ENCODE results near the gene AQP7. TPM values are rescaled to one million over a fixed set of nuclear protein-coding genes. Genes with fewer than 3 reads are reported as not detected.

AQP7 gene
- total RNA-seq, 2 experiments from 2014 or later: 2.2 TPM; not detected in 1

DNA sequence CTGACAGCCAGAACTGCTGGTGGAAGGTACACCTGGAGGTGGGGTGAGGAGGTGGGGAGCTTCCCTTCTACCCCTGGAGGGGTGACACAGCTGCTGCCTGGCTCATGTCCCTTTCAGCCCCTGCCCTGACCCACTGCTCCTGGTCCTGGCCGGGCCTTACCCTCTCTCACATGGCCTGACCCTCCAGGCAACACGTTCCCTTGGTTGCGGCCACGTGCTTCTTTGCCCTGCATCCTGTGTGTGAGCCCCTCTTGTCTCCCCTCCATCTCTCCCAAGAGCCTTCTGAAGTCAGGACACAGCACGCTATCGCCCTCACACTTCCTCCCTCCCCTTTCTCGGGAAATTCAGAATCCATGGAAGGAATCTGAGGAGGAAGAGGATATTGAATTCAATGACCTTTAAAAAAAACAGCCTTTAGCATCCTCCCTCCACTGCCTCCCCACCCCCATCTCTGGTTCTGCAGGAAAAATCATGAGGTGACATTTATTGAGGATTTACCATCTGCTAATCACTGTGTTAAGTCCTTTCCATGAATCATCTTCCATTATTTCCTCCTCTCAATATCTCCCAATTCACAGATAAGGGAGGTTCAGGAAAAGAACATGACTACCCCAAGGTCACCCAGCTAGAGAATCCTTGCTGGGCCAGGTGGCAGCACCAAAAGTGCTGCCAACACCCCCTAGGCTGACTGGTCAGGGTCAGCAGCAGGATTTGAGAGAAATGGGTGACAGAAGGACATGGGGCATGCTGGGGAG is 36.7 kb upstream of the AQP7 start:
- CTCF ChIA-PET (ENCODE audit: unreplicated experiment): interaction anchor here (1.4 to 1.9 kb wide), 2 partner anchors 8 to 14 kb away, joined by 6 to 13 read pairs; partner anchors contain the start of gene AQP3
- POLR2A ChIA-PET: interaction anchor here (0.6 to 1.8 kb wide), 4 partner anchors 8 to 435 kb away, joined by 3 to 9 read pairs (median 4); partner anchors contain the start of gene AQP3
- Histone ChIP-seq H3K9me2 (ENCODE audit: insufficient read depth, low read length) (no peaks in the 10 kb centered on the region), H3K4me1 (ENCODE audit: insufficient read depth, low read length, poor library complexity, severe bottlenecking) (peaks cover 4% of the 10 kb centered on the region), H3K4me3 (ENCODE audit: low read depth, low read length, poor library complexity, severe bottlenecking) (no peak overlapping the region), H4K20me1 (ENCODE audit: insufficient read depth, low read length) (no peaks in the 10 kb centered on the region), H3K4me2 (ENCODE audit: low read length) (no peak overlapping the region), H3K36me3 (ENCODE audit: insufficient read depth, low read length) (no peaks in the 10 kb centered on the region), H3K9me3 (ENCODE audit: low read length) (no peaks in the 10 kb centered on the region), H3K27ac (ENCODE audit: low read depth, low read length, poor library complexity, severe bottlenecking) (no peak overlapping the region), H3K79me2 (ENCODE audit: insufficient read depth, low read depth, low read length) (no peaks in the 10 kb centered on the region), H2AFZ (ENCODE audit: low read length) (no peak overlapping the region)
- intact Hi-C loops (cut with micrococcal nuclease; ENCODE audit: unreplicated experiment): no loop called here
- TF ChIP-seq, protein P1, sequence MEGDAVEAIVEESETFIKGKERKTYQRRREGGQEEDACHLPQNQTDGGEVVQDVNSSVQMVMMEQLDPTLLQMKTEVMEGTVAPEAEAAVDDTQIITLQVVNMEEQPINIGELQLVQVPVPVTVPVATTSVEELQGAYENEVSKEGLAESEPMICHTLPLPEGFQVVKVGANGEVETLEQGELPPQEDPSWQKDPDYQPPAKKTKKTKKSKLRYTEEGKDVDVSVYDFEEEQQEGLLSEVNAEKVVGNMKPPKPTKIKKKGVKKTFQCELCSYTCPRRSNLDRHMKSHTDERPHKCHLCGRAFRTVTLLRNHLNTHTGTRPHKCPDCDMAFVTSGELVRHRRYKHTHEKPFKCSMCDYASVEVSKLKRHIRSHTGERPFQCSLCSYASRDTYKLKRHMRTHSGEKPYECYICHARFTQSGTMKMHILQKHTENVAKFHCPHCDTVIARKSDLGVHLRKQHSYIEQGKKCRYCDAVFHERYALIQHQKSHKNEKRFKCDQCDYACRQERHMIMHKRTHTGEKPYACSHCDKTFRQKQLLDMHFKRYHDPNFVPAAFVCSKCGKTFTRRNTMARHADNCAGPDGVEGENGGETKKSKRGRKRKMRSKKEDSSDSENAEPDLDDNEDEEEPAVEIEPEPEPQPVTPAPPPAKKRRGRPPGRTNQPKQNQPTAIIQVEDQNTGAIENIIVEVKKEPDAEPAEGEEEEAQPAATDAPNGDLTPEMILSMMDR (conservative IDR thresholded peaks at IDR 0.05; ENCODE audit: low read length): no peak
- no peak for TF ChIP-seq EZH2phosphoT487 (IDR thresholded peaks at IDR 0.05; ENCODE audit: borderline replicate concordance, low read depth, low read length)
- BruUV-seq (replicated peaks): no TSS peak
- no peak for DNase-seq (ENCODE audit: low spot score)

DNA sequence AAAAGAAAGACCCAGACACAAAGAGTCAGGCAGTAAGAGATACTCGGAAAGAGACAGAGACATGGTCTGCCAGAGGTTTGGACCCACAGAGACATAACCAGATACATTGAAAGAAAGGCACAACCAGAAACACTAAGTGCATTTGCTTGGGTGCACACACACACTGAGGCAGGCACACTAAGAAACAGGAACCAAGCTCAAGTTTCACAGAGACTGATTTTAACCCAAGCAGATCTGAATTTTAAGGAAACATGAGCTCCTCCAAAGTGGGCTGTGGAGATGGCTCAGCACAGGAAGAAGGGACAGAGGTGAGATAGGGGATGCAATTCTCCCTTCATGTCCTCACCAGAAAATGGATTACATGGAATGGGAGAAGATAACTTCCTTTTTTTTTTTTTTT is 35.5 kb upstream of the AQP7 start:
- no peak overlapping the region for H3K4me2 ChIP-seq (ENCODE audit: low read length)
- peaks cover 4% of the 10 kb centered on the region for H3K4me1 ChIP-seq (ENCODE audit: insufficient read depth, low read length, poor library complexity, severe bottlenecking)
- POLR2A ChIA-PET: interaction anchor here (0.6 to 1.8 kb wide), 7 partner anchors 9 to 158 kb away, joined by 3 to 9 read pairs (median 4); partner anchors contain the start of gene AQP3
- CTCF ChIA-PET (ENCODE audit: unreplicated experiment): interaction anchor here (1.1 to 1.9 kb wide), 4 partner anchors 10 to 29 kb away, joined by 3 to 13 read pairs (median 4); partner anchors contain the start of gene AQP3
- TF ChIP-seq, protein P1 (conservative IDR thresholded peaks at IDR 0.05; ENCODE audit: low read length): no peak
- no peak for TF ChIP-seq EZH2phosphoT487 (IDR thresholded peaks at IDR 0.05; ENCODE audit: borderline replicate concordance, low read depth, low read length)
- DNase-seq (ENCODE audit: low spot score): peak; percentile 37
- no peaks in the 10 kb centered on the region for H4K20me1 ChIP-seq (ENCODE audit: insufficient read depth, low read length)
- H3K36me3 ChIP-seq (ENCODE audit: insufficient read depth, low read length): no peaks in the 10 kb centered on the region
- no peak overlapping the region for H2AFZ ChIP-seq (ENCODE audit: low read length)
- intact Hi-C loops (cut with micrococcal nuclease; ENCODE audit: unreplicated experiment): no loop called here
- no peak overlapping the region for H3K4me3 ChIP-seq (ENCODE audit: low read depth, low read length, poor library complexity, severe bottlenecking)
- H3K9me2 ChIP-seq (ENCODE audit: insufficient read depth, low read length): no peaks in the 10 kb centered on the region
- H3K27ac ChIP-seq (ENCODE audit: low read depth, low read length, poor library complexity, severe bottlenecking): no peak overlapping the region
- H3K9me3 ChIP-seq (ENCODE audit: low read length): no peaks in the 10 kb centered on the region
- BruUV-seq (replicated peaks): no TSS peak
- no peaks in the 10 kb centered on the region for H3K79me2 ChIP-seq (ENCODE audit: insufficient read depth, low read depth, low read length)

DNA sequence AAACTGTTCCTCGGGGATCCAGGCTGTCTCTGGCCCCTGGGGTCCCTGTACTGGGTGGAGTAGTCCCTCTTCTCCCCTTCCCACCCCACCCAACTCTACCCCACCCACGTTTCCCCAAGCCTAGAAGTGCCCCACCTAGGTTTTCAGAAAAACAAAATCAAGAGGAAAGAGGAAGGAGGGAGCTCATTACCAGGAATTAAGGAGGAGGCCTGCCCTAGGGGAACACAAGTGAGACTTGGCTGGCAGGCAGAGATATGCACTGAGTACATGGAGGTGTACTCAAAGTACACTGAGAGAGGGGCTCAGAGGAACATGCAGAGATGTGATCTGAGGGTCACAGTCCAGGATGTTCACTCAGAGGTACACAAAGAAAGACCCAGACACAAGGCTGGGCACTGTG is 34.8 kb upstream of the AQP7 start:
- no peak for DNase-seq (ENCODE audit: low spot score)

More for the DNA sequence above, 34.8 kb upstream of the AQP7 start:
- no peaks in the 10 kb centered on the region for H3K9me2 ChIP-seq (ENCODE audit: insufficient read depth, low read length)
- no peaks in the 10 kb centered on the region for H4K20me1 ChIP-seq (ENCODE audit: insufficient read depth, low read length)
- no peak overlapping the region for H3K4me2 ChIP-seq (ENCODE audit: low read length)
- BruUV-seq (replicated peaks): no TSS peak
- no peaks in the 10 kb centered on the region for H3K36me3 ChIP-seq (ENCODE audit: insufficient read depth, low read length)
- H3K9me3 ChIP-seq (ENCODE audit: low read length): no peaks in the 10 kb centered on the region
- no peak overlapping the region for H2AFZ ChIP-seq (ENCODE audit: low read length)
- CTCF ChIA-PET (ENCODE audit: unreplicated experiment): interaction anchor here (0.6 to 1.9 kb wide), 5 partner anchors 9 to 30 kb away, joined by 3 to 6 read pairs (median 3); no protein-coding TSS in a partner anchor
- H3K4me1 ChIP-seq (ENCODE audit: insufficient read depth, low read length, poor library complexity, severe bottlenecking): peaks cover 4% of the 10 kb centered on the region
- no peak overlapping the region for H3K27ac ChIP-seq (ENCODE audit: low read depth, low read length, poor library complexity, severe bottlenecking)
- POLR2A ChIA-PET: interaction anchor here (1.1 to 1.8 kb wide), 2 partner anchors 10 to 17 kb away, joined by 5 to 9 read pairs; partner anchors contain the start of gene AQP3
- intact Hi-C loops (cut with micrococcal nuclease; ENCODE audit: unreplicated experiment): no loop called here
- TF ChIP-seq, protein P1 (conservative IDR thresholded peaks at IDR 0.05; ENCODE audit: low read length): no peak
- no peak for TF ChIP-seq EZH2phosphoT487 (IDR thresholded peaks at IDR 0.05; ENCODE audit: borderline replicate concordance, low read depth, low read length)
- no peaks in the 10 kb centered on the region for H3K79me2 ChIP-seq (ENCODE audit: insufficient read depth, low read depth, low read length)
- H3K4me3 ChIP-seq (ENCODE audit: low read depth, low read length, poor library complexity, severe bottlenecking): no peak overlapping the region
